Measurements from ENCODE around the gene SEC11A.

Gene SEC11A

DNA sequence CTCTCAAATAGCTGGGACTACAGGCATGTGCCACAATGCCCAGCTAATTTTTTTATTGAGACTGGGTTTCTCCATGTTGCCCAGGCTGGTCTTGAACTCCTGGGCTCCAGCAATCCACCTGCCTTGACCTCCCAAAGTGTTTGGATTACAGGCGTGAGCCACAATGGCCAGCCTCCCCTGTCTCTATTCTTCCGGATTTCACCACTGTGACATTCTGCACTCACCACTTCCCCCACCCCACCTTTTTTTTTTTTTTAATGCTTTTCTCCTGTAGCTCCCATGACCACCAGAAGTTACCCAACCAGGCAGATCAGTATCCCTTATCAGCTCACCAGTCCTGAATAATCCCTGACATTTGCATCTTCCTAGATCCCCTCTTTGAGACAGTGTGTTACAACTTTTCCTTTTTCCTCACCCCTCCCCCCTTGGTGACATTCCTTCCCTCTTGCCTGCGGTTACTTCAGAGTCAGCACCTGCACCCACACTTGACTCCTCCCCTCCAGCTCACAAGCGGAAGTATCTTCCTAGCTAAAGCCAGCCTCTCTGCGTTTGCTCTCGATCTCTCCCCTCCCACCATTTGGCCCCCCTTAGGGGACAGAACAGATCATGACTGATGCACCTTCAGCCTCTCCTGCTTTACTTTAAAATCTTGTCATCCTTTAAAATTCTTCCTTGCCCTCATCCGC lies 19.0 kb upstream of the SEC11A start:
- no peak overlapping the region for H3K27ac ChIP-seq
- no peak for TF ChIP-seq CTCF (conservative IDR thresholded peaks at IDR 0.05)

- H3K27ac ChIP-seq: no peak overlapping the region
- no peak for TF ChIP-seq CTCF (conservative IDR thresholded peaks at IDR 0.05)
These were observed 15.8 kb upstream of the SEC11A start for GRCh38 chr15:84731774-84732173.

DNA sequence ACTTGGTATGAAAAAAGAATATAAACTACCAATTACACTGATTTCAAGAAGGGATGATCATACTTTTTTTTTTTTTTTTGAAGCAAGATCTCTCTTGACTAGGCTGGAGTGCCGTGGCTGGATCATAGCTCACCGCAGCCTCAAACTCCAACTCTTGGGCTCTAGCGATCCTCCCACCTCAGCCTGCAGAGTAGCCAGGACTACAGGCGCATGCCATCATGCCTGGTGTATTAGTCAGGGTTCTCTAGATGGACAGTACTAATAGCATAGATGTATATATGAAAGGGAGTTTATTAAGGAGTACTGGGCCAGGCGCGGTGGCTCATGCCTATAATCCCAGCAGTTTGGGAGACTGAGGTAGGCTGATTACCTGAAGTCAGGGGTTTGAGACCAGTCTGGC lies 11.5 kb upstream of the SEC11A start:
- H3K27ac ChIP-seq: no peak overlapping the region
- no peak for TF ChIP-seq CTCF (conservative IDR thresholded peaks at IDR 0.05)

GRCh38 chr15:84725001-84725491 lies 9.1 kb upstream of the SEC11A start:
- no peak for TF ChIP-seq CTCF (conservative IDR thresholded peaks at IDR 0.05)
- no peak overlapping the region for H3K27ac ChIP-seq

GRCh38 chr15:84722628-84723027 lies 6.7 kb upstream of the SEC11A start:
- no peak for TF ChIP-seq CTCF (conservative IDR thresholded peaks at IDR 0.05)
- no peak overlapping the region for H3K27ac ChIP-seq

DNA sequence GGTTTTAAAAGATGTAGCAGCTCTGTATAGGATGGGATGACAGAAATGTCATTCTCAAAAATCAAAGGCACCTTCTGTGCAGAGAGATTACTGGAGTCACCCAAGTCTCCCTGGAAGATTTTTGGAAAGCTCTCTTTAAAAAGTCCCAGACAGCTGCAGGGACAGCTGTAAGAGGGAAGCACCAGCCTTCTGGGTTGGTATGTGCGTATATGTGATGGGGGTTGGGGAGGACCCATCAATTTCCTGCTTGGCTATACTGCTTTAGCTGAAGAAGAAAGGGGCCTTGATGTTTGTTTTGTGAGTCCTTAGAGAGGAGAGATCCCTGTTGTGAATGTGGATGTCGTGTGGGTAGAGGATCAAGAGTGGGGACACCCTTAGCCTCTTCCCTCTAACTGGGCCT lies 5.4 kb upstream of the SEC11A start:
- no peak overlapping the region for H3K27ac ChIP-seq
- no peak for TF ChIP-seq CTCF (conservative IDR thresholded peaks at IDR 0.05)

GRCh38 chr15:84715441-84716035 lies 401 bp downstream of the SEC11A start:
- peak overlapping the region; percentile 91 for H3K27ac ChIP-seq
- TF ChIP-seq CTCF (conservative IDR thresholded peaks at IDR 0.05): no peak
